Adipocyte (in vitro differentiated cells): ENCODE measurements around the gene AKT2.

Experiments used
- DNase-seq: peaks from one replicate; pipeline ENCODE4 v3.0.0-alpha.2; 2015; ENCODE audit warnings: low read depth
- H3K27me3 ChIP-seq: replicated peaks from 2 replicates; pipeline ENCODE4 v1.7.0; 2013; ENCODE audit warnings: mild to moderate bottlenecking, low read length, moderate library complexity; ENCODE audit not compliant: control insufficient read depth, insufficient read depth
- H3K36me3 ChIP-seq: 2 replicates; pipeline ENCODE4 v1.7.0; 2013; ENCODE audit warnings: low read length, mild to moderate bottlenecking, moderate library complexity; ENCODE audit not compliant: control insufficient read depth, insufficient read depth, severe bottlenecking
- H3K4me1 ChIP-seq: 2 replicates; pipeline ENCODE4 v1.7.0; 2013; ENCODE audit warnings: mild to moderate bottlenecking, low read length, moderate library complexity; ENCODE audit not compliant: control insufficient read depth, insufficient read depth
- H3K4me3 ChIP-seq: 2 replicates; pipeline ENCODE4 v1.7.0; 2013; ENCODE audit warnings: mild to moderate bottlenecking, low read length, moderate library complexity
- H3K9ac ChIP-seq: 2 replicates; pipeline ENCODE4 v1.7.0; 2013; ENCODE audit warnings: mild to moderate bottlenecking, low read length, moderate library complexity
- H3K9me3 ChIP-seq: 2 replicates; pipeline ENCODE4 v1.7.0; 2013; ENCODE audit warnings: mild to moderate bottlenecking, low read length, moderate library complexity; ENCODE audit not compliant: control insufficient read depth

The AKT2 gene

DNA sequence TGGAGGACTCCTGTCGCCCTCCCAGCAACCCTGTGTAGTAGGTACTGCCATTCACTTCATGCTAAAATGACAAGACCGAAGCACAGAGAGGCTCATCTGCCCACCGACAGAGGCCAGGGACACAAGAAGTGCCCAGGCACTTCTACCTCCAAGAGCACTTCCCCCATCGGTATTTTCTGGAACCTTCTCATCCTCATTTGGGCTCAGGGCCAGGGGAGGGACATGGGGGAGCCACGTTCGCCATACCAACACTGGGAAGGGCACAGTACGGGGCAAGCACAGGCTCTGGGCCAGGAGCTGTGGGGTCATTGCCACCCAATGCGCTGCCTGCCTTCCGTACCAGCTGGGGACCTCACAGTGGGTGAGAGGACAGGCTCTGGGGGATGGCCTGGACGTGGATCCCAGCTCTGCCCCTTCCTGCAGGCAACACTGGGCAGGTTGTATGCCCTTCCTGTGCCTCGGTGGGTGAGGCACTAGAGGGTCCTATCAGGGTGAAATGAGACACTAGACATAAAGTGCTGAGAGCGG lies 37.3 kb downstream of the AKT2 start:
- Histone ChIP-seq H3K4me1 (peaks cover 49% of the 10 kb centered on the region), H3K9ac (peak overlapping the region; percentile 71), H3K27me3 (no peaks in the 10 kb centered on the region), H3K36me3 (peaks cover 36% of the 10 kb centered on the region), H3K4me3 (no peak overlapping the region), H3K9me3 (no peaks in the 10 kb centered on the region)
- no peak for DNase-seq

DNA sequence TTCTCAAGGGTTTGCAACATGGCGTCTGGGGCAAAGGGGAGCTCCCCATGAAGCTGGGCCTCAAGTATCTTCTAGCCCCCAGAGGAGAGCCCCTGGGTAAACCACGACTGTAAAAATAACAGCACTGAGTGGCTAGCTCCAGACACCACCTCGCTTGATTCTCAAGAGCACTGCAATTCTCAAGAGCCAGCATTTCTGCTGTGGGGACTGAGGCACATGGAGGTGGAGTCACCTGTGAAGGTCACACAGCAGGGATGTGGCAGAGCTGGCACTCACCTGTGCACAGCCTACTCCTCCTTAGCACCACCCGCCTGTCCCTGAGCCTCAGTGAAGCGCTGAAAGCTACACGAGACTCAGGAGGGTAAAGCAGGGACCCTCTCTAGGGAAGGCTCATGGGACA lies 38.0 kb downstream of the AKT2 start:
- DNase-seq: no peak
- H3K27me3 ChIP-seq: no peaks in the 10 kb centered on the region
- H3K4me1 ChIP-seq: peaks cover 51% of the 10 kb centered on the region
- no peak overlapping the region for H3K4me3 ChIP-seq
- peak overlapping the region; percentile 71 for H3K9ac ChIP-seq
- no peaks in the 10 kb centered on the region for H3K9me3 ChIP-seq
- H3K36me3 ChIP-seq: peaks cover 30% of the 10 kb centered on the region

DNA sequence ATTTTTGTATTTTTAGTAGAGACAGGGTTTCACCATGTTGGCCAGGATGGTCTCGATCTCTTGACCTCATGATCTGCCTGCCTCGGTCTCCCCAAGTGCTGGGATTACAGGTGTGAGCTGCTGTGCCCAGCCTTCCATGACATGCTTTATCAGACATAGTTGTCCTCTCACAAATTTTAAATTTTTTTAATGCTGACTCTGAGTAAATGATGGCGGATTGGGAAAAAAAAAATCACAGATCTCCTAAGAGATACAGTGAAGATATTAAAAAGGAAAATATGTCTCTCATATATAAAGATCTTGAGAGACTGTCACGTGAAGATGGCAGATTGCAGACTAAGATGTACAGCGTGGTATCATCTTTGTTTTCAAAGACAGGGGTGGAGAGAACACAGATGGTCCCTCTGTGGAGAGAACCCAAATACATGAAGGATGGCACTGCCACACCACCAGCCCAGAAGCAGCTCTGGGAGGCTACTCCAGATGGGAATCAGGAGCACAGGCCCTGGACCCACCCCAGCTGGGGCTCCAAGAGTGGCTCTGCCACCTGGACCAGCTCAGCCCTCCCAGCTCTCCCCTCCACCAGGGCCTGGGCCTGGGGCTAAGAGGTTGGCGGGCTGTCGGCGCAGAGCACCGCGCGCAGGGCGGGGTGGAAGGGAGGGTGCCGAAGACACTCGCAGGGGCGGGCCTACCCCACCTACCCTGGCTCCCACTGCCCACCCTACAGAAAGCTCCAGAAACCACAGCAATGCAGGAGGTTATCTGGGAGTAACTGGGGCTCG lies 38.7 kb downstream of the AKT2 start:
- H3K4me3 ChIP-seq: no peak overlapping the region
- H3K4me1 ChIP-seq: peaks cover 58% of the 10 kb centered on the region
- H3K9me3 ChIP-seq: no peaks in the 10 kb centered on the region
- H3K27me3 ChIP-seq: no peaks in the 10 kb centered on the region
- peak overlapping the region; percentile 78 for H3K9ac ChIP-seq
- H3K36me3 ChIP-seq: peaks cover 25% of the 10 kb centered on the region
- DNase-seq: no peak

GRCh38 chr19:40245506-40246128 lies 39.5 kb downstream of the AKT2 start:
- H3K36me3 ChIP-seq: peaks cover 25% of the 10 kb centered on the region
- H3K9me3 ChIP-seq: no peaks in the 10 kb centered on the region
- H3K4me1 ChIP-seq: peaks cover 59% of the 10 kb centered on the region
- H3K9ac ChIP-seq: peak overlapping the region; percentile 78
- H3K27me3 ChIP-seq: no peaks in the 10 kb centered on the region
- DNase-seq: no peak
- H3K4me3 ChIP-seq: no peak overlapping the region

DNA sequence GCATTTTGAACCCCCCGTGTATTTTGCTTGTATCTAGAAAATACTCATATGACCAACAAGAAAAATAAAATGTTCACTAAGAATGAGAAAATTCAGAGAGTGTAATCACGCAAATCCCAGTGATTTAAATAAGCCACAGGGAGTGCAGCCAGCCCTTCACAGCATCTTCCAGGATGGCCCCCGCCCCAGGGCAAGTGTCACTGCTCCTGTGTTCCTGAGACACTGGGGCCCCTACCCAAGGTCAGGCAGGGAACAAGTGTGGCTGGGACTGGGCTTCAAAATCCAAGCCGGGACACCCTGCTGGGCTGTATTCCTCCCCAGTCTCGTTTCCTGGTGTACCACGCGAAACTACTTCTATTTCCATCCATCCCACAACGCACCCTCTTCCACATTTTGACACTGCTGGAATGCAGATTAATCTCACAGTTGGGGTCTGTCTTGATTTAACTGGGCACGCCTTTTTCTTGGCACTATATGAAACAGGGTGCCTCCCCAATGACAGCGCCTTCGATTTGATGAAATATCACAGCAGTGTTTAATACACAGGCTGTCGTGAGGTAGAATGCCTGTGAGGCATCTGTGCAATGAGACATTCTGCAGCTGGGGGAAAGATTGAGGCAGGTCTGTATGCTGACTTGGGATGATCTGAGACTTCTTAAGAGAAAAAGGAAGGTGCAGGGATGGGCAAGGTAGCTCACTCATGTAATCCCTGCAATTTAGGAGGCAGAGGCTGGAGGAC lies 40.4 kb downstream of the AKT2 start:
- H3K27me3 ChIP-seq: no peaks in the 10 kb centered on the region
- peak overlapping the region; percentile 66 for H3K9ac ChIP-seq
- no peaks in the 10 kb centered on the region for H3K9me3 ChIP-seq
- DNase-seq: no peak
- peaks cover 26% of the 10 kb centered on the region for H3K36me3 ChIP-seq
- H3K4me3 ChIP-seq: no peak overlapping the region
- peaks cover 59% of the 10 kb centered on the region for H3K4me1 ChIP-seq

DNA sequence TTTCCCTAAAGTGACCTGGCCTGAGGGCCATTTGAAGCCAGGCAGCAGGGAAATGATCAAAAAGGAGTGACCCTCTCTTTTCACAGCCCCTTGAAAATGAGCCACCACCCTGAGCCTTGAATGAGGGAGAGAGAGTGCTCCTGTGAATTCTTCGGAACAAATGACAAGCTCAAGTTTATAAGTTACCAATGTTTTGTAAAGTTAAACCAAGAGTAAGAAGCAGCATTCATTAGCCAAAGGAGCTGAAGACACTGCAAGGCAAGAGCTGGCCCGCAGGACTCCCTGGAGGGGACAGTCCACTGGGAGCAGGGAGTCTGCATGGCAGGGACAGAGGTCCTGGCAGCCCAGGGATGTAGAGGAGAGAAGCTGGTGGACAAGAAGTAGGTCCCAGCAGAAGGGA lies 42.0 kb downstream of the AKT2 start:
- no peaks in the 10 kb centered on the region for H3K9me3 ChIP-seq
- H3K36me3 ChIP-seq: peaks cover 34% of the 10 kb centered on the region
- H3K27me3 ChIP-seq: no peaks in the 10 kb centered on the region
- peak overlapping the region; percentile 51 for H3K9ac ChIP-seq
- H3K4me1 ChIP-seq: peaks cover 56% of the 10 kb centered on the region
- H3K4me3 ChIP-seq: no peak overlapping the region
- no peak for DNase-seq

DNA sequence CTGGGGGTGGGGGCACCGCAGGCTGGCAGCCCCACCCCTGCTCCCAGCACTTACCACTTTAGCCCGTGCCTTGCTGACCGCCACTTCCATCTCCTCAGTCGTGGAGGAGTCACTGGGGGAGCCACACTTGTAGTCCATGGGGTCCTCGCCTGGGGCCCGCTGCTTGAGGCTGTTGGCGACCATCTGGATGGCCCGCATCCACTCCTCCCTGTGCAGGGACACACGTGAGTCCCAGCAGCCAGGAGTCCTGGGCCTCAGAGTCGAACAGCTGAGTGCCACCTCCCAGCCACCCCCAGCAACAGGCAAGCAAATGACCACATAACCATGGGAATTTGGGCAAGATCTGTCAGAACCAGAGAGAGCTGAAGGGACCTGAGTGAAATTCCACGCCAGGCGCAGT lies 42.7 kb downstream of the AKT2 start:
- Histone ChIP-seq H3K27me3 (no peaks in the 10 kb centered on the region), H3K36me3 (peaks cover 41% of the 10 kb centered on the region), H3K9me3 (no peaks in the 10 kb centered on the region), H3K4me1 (peaks cover 49% of the 10 kb centered on the region), H3K4me3 (peak overlapping the region; percentile 35), H3K9ac (peak overlapping the region; percentile 53)
- no peak for DNase-seq

GRCh38 chr19:40241809-40242384 lies 43.2 kb downstream of the AKT2 start:
- Histone ChIP-seq H3K4me1 (peaks cover 43% of the 10 kb centered on the region), H3K9me3 (no peaks in the 10 kb centered on the region), H3K4me3 (peak overlapping the region; percentile 35), H3K36me3 (peaks cover 46% of the 10 kb centered on the region), H3K9ac (peak overlapping the region; percentile 53), H3K27me3 (no peaks in the 10 kb centered on the region)
- no peak for DNase-seq

GRCh38 chr19:40241125-40241808 lies 43.9 kb downstream of the AKT2 start:
- peaks cover 52% of the 10 kb centered on the region for H3K36me3 ChIP-seq
- no peak overlapping the region for H3K4me3 ChIP-seq
- DNase-seq: no peak
- H3K4me1 ChIP-seq: peaks cover 37% of the 10 kb centered on the region
- no peaks in the 10 kb centered on the region for H3K9me3 ChIP-seq
- no peaks in the 10 kb centered on the region for H3K27me3 ChIP-seq
- H3K9ac ChIP-seq: peak overlapping the region; percentile 53

- no peak overlapping the region for H3K9ac ChIP-seq
- no peaks in the 10 kb centered on the region for H3K9me3 ChIP-seq
- no peaks in the 10 kb centered on the region for H3K27me3 ChIP-seq
- H3K4me1 ChIP-seq: peaks cover 30% of the 10 kb centered on the region
- no peak for DNase-seq
- peaks cover 61% of the 10 kb centered on the region for H3K36me3 ChIP-seq
- H3K4me3 ChIP-seq: no peak overlapping the region
These were observed 44.8 kb downstream of the AKT2 start for GRCh38 chr19:40240332-40240731.
